ENCODE measurements around the gene MORN2.

GRCh38 chr2:38892819-38893218, 17.0 kb downstream of the MORN2 start:
- TF ChIP-seq CTCF (IDR thresholded peaks at IDR 0.05) (no peak), POLR2A (IDR thresholded peaks at IDR 0.05) (no peak)

Data from Peyer's patch (tissue), 4 donors.